B cell (primary cell): ENCODE results near the gene TOP2B. TPM values are rescaled to one million over a fixed set of nuclear protein-coding genes. Genes with fewer than 3 reads are reported as not detected.

ENCODE experiments used
- ATAC-seq: fragments of 200-7000 bp; cut with Tn5 transposase; one replicate; pipeline ENCODE4 v1.10.0; 2021; ENCODE audit warnings: low read depth, mild to moderate bottlenecking, moderate number of reproducible peaks, moderate library complexity
- CTCF ChIA-PET: fragments of 350-600 bp; sonication (Branson Sonifier 250); formaldehyde crosslinking; loops from one replicate; lab custom pipeline; 2021; ENCODE audit warnings: antibody characterized with exemption, inconsistent platforms; lab: Charles Lee
- POLR2A ChIA-PET: fragments of 350-600 bp; sonication (Branson Sonifier 250); formaldehyde crosslinking; loops from one replicate; lab custom pipeline; 2021; ENCODE audit warnings: antibody characterized with exemption; lab: Charles Lee
- DNase-seq: peaks from one replicate; pipeline ENCODE4 v3.0.0; 2013
- H2AFZ ChIP-seq: 2 replicates; pipeline ENCODE4 v1.6.1; 2012; ENCODE audit warnings: mild to moderate bottlenecking, low read depth, low read length; ENCODE audit not compliant: insufficient read depth, poor library complexity, severe bottlenecking
- H3K27ac ChIP-seq, 2 donors: 1 replicate in 1 of 2; 2 replicates in 1 of 2; pipeline ENCODE4 v1.5.1; 2012 to 2013; ENCODE audit warnings: low read length in 2 of 2, mild to moderate bottlenecking in 2 of 2, moderate library complexity in 1 of 2
- H3K27me3 ChIP-seq, 4 experiments: fragments of 200-600 bp in 1 of 4; sonication (generic) in 1 of 4; replicated peaks in 1 of 4; 1 replicate in 2 of 4; 2 replicates in 2 of 4; pipeline versions ENCODE4 v1.6.1 to v1.7.0; 2013 to 2016; ENCODE audit warnings: low read length in 3 of 4, mild to moderate bottlenecking in 2 of 4, mixed read lengths in 1 of 4, moderate library complexity in 1 of 4; ENCODE audit not compliant: insufficient read depth in 4 of 4, control insufficient read depth in 3 of 4; ENCODE audit errors: control extremely low read depth in 1 of 4
- H3K36me3 ChIP-seq, 2 experiments: replicated peaks in 1 of 2; 1 replicate in 1 of 2; 2 replicates in 1 of 2; pipeline versions ENCODE4 v1.6.1 to v1.7.1; 2013; ENCODE audit warnings: low read length in 1 of 2; ENCODE audit not compliant: insufficient read depth in 2 of 2, control insufficient read depth in 1 of 2; ENCODE audit errors: control extremely low read depth in 1 of 2, extremely low read depth in 1 of 2
- H3K4me1 ChIP-seq, 2 donors: fragments of 200-600 bp in 1 of 2; sonication (generic) in 1 of 2; 1 replicate in 1 of 2; 2 replicates in 1 of 2; pipeline versions ENCODE4 v1.5.1 to v1.6.1; 2013 to 2017; ENCODE audit warnings: low read length in 2 of 2; ENCODE audit not compliant: control insufficient read depth in 2 of 2, insufficient read depth in 2 of 2
- H3K4me2 ChIP-seq: replicated peaks from 2 replicates; pipeline ENCODE3; 2012; ENCODE audit warnings: mild to moderate bottlenecking, low read depth, low read length; ENCODE audit not compliant: poor library complexity, severe bottlenecking
- H3K4me3 ChIP-seq, 5 experiments: fragments of 200-600 bp in 1 of 5; sonication (generic) in 1 of 5; 1 replicate in 3 of 5; 2 replicates in 2 of 5; pipeline versions ENCODE4 v1.5.1 to v1.7.0; 2011 to 2016; ENCODE audit warnings: low read length in 4 of 5, mild to moderate bottlenecking in 4 of 5, low read depth in 2 of 5, control low read depth in 1 of 5, moderate library complexity in 1 of 5; ENCODE audit not compliant: insufficient read depth in 1 of 5; ENCODE audit errors: control extremely low read depth in 1 of 5, extremely low read depth in 1 of 5
- H3K79me2 ChIP-seq: fragments of 200-600 bp; sonication (generic); one replicate; pipeline ENCODE4 v1.6.0; 2016; ENCODE audit warnings: low read length; ENCODE audit not compliant: control insufficient read depth, insufficient read depth
- H3K9ac ChIP-seq: fragments of 200-600 bp; sonication (generic); 2 replicates; pipeline ENCODE4 v1.6.1; 2017; ENCODE audit warnings: mild to moderate bottlenecking, low read length, moderate library complexity
- H3K9me3 ChIP-seq, 3 donors: one replicate each; pipeline versions ENCODE4 v1.6.1 to v1.7.1; 2013; ENCODE audit warnings: low read length in 2 of 3; ENCODE audit not compliant: control insufficient read depth in 2 of 3, insufficient read depth in 1 of 3; ENCODE audit errors: control extremely low read depth in 1 of 3
- H4K20me1 ChIP-seq: 2 replicates; pipeline ENCODE4 v1.6.0; 2012; ENCODE audit warnings: mild to moderate bottlenecking, low read length; ENCODE audit not compliant: insufficient read depth, control insufficient read depth, poor library complexity, severe bottlenecking
- H3K27ac Mint-ChIP-seq: one replicate; pipeline ENCODE4 v1.8.0; 2021; ENCODE audit warnings: mixed read lengths
- H3K27me3 Mint-ChIP-seq: one replicate; pipeline ENCODE4 v1.8.0; 2021; ENCODE audit warnings: mixed read lengths
- H3K4me1 Mint-ChIP-seq: one replicate; pipeline ENCODE4 v1.8.0; 2021; ENCODE audit warnings: mixed read lengths
- H3K4me3 Mint-ChIP-seq: one replicate; pipeline ENCODE4 v1.8.0; 2021; ENCODE audit warnings: mixed read lengths
- H3K9me3 Mint-ChIP-seq: one replicate; pipeline ENCODE4 v1.8.0; 2022; ENCODE audit warnings: mixed read lengths; ENCODE audit not compliant: insufficient read depth
- EZH2 ChIP-seq: IDR thresholded peaks from 2 replicates; pipeline ENCODE4 v1.6.1; 2012; ENCODE audit warnings: borderline replicate concordance, low read depth, mild to moderate bottlenecking, moderate library complexity, low read length; ENCODE audit not compliant: insufficient read depth, poor library complexity, severe bottlenecking
- WGBS: methylation state at CpG from one replicate; pipeline ENCODE4 v1.1.5; 2013; ENCODE audit warnings: missing lambda C conversion rate; ENCODE audit not compliant: insufficient coverage; 5-methylcytosine and 5-hydroxymethylcytosine counted together
- intact Hi-C: fragments of 100-400 bp; cut with micrococcal nuclease; formaldehyde crosslinking; loops from one replicate; pipeline ENCODE4 v1.10.0; 2022
- polyA plus RNA-seq: library from polyadenylated mRNA; depleted of rRNA; stranded (reverse); fragments of >200 nt; gene quantifications from 2 replicates; pipeline ENCODE4 v1.2.3, GENCODE V29; 2012
- total RNA-seq, 2 donors: library from RNA; stranded (reverse); fragments of 120-200 nt in 1 of 2; gene quantifications; 1 replicate in 1 of 2; 2 replicates in 1 of 2; pipeline versions ENCODE4 v1.2.3 to v1.2.4, GENCODE V29; 2013 to 2022
- TF ChIP-seq, protein P1 (sequence below): fragments of 200-600 bp; IDR thresholded peaks from one replicate; pipeline ENCODE4 v1.8.0; 2022; ENCODE audit warnings: antibody characterized with exemption, mild to moderate bottlenecking

TOP2B gene
- total and polyA plus RNA-seq, 2 donors (not counting 1 experiment from before 2014, with no cell fraction given), result 22.2 to 149 TPM

- H3K4me3 ChIP-seq, result peak overlapping the region; percentile 60 to 96 (median 86)
- Mint-ChIP-seq H3K27ac (peak overlapping the region; percentile 96), H3K9me3 (no peaks in the 10 kb centered on the region), H3K4me3 (peak overlapping the region; percentile 97), H3K27me3 (no peaks in the 10 kb centered on the region), H3K4me1 (peaks cover 52% of the 10 kb centered on the region)
- peaks cover 75% of the 10 kb centered on the region for H3K79me2 ChIP-seq
- no peaks in the 10 kb centered on the region for H3K9me3 ChIP-seq
- intact Hi-C loops, result loop anchor here (2.0 to 10.0 kb wide), 5 partner anchors 15 to 1859 kb away; partner anchors contain the start of genes NKIRAS1, RPL15 and UBE2E1
- ChIA-PET POLR2A (interaction anchor here (1.0 kb wide), 1 partner anchor 119 kb away, joined by 10 read pairs; the partner anchor contains the start of gene NGLY1), CTCF (interaction anchor here (7.1 kb wide), 1 partner anchor 16 kb away, joined by 47 read pairs; no protein-coding TSS in a partner anchor)
- H4K20me1 ChIP-seq, result peaks cover 5% of the 10 kb centered on the region
- peak overlapping the region; percentile 93 to 96 for H3K27ac ChIP-seq
- no peaks in the 10 kb centered on the region for H3K36me3 ChIP-seq
- peak overlapping the region; percentile 75 for H2AFZ ChIP-seq
- no peaks in the 10 kb centered on the region for H3K27me3 ChIP-seq
- under 1% methylated on average over 102 of the region's 115 CpGs for WGBS
- peaks cover 33 to 55% of the 10 kb centered on the region in 2 donors for H3K4me1 ChIP-seq
- peak overlapping the region; percentile 87 for H3K9ac ChIP-seq
- DNase-seq, result no peak
- peak; percentile 31 for ATAC-seq
- TF ChIP-seq, protein P1, sequence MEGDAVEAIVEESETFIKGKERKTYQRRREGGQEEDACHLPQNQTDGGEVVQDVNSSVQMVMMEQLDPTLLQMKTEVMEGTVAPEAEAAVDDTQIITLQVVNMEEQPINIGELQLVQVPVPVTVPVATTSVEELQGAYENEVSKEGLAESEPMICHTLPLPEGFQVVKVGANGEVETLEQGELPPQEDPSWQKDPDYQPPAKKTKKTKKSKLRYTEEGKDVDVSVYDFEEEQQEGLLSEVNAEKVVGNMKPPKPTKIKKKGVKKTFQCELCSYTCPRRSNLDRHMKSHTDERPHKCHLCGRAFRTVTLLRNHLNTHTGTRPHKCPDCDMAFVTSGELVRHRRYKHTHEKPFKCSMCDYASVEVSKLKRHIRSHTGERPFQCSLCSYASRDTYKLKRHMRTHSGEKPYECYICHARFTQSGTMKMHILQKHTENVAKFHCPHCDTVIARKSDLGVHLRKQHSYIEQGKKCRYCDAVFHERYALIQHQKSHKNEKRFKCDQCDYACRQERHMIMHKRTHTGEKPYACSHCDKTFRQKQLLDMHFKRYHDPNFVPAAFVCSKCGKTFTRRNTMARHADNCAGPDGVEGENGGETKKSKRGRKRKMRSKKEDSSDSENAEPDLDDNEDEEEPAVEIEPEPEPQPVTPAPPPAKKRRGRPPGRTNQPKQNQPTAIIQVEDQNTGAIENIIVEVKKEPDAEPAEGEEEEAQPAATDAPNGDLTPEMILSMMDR, result no peak
- no peak for TF ChIP-seq EZH2
- H3K4me2 ChIP-seq, result peak overlapping the region; percentile 78
Measured at GRCh38 chr3:25663869-25664811, 567 bp downstream of the TOP2B start.
